Measurements from ENCODE around the gene APOA5. TPM values are rescaled to one million over a fixed set of nuclear protein-coding genes. Genes with fewer than 3 reads are reported as not detected.

The APOA5 gene
- total RNA-seq, 4 donors from 2014 or later: not detected

- TF ChIP-seq CTCF (IDR thresholded peaks at IDR 0.05; ENCODE audit: low read depth): no peak
Measured at GRCh38 chr11:116813781-116814471, 22.2 kb upstream of the APOA5 start.

- TF ChIP-seq CTCF (IDR thresholded peaks at IDR 0.05; ENCODE audit: low read depth): no peak
Measured at GRCh38 chr11:116813170-116813569, 21.5 kb upstream of the APOA5 start.

GRCh38 chr11:116812109-116812508 lies 20.4 kb upstream of the APOA5 start:
- no peak for TF ChIP-seq CTCF (IDR thresholded peaks at IDR 0.05; ENCODE audit: low read depth)

GRCh38 chr11:116811194-116811593 lies 19.5 kb upstream of the APOA5 start:
- no peak for TF ChIP-seq CTCF (IDR thresholded peaks at IDR 0.05; ENCODE audit: low read depth)

- no peak for TF ChIP-seq CTCF (IDR thresholded peaks at IDR 0.05; ENCODE audit: low read depth)
Measured at GRCh38 chr11:116808262-116809175, 16.8 kb upstream of the APOA5 start.

- TF ChIP-seq CTCF (IDR thresholded peaks at IDR 0.05; ENCODE audit: low read depth): no peak
Measured at GRCh38 chr11:116807601-116808261, 16.1 kb upstream of the APOA5 start.

GRCh38 chr11:116804001-116804400 lies 12.3 kb upstream of the APOA5 start:
- TF ChIP-seq CTCF (IDR thresholded peaks at IDR 0.05; ENCODE audit: low read depth): no peak
